Stomach (tissue), 19 donors: ENCODE data around the gene CREB3L1. TPM values are rescaled to one million over a fixed set of nuclear protein-coding genes. Genes with fewer than 3 reads are reported as not detected.

ENCODE experiments used
- DNase-seq, 2 donors: peaks; one replicate each; pipeline versions ENCODE4 v3.0.0 to v3.0.0-alpha.2; 2013 to 2019
- H3K27ac ChIP-seq, 5 donors: fragments of 200-600 bp in 4 of 5; sonication (generic) in 4 of 5; one replicate each; pipeline ENCODE4 v1.5.1; 2013 to 2019; ENCODE audit warnings: mild to moderate bottlenecking in 1 of 5, moderate library complexity in 1 of 5
- H3K27me3 ChIP-seq, 3 donors: fragments of 200-600 bp; sonication (generic); one replicate each; pipeline ENCODE4 v1.5.1; 2017 to 2019; ENCODE audit warnings: mixed run types in 1 of 3
- H3K36me3 ChIP-seq, 4 donors: fragments of 200-600 bp; sonication (generic); 1 replicate in 3 of 4; 2 replicates in 1 of 4; pipeline ENCODE4 v1.5.1; 2016 to 2019
- H3K4me1 ChIP-seq, 4 donors: fragments of 200-600 bp; sonication (generic); one replicate each; pipeline ENCODE4 v1.5.1; 2016 to 2019
- H3K4me3 ChIP-seq, 4 donors: fragments of 200-600 bp; sonication (generic) in 3 of 4; one replicate each; pipeline ENCODE4 v1.5.1; 2016 to 2019; ENCODE audit warnings: mild to moderate bottlenecking in 1 of 4
- H3K9me3 ChIP-seq, 4 donors: fragments of 200-600 bp; sonication (generic); one replicate each; pipeline ENCODE4 v1.5.1; 2016 to 2019
- EP300 ChIP-seq: sonication (generic); formaldehyde crosslinking; IDR thresholded peaks from one replicate; pipeline ENCODE4 v1.6.1; 2017; ENCODE audit warnings: antibody characterized with exemption
- POLR2A ChIP-seq, 4 donors: fragments of 450-650 bp; IDR thresholded peaks; one replicate each; pipeline ENCODE4 v1.6.1; 2016; ENCODE audit warnings: antibody characterized with exemption in 4 of 4, control low read depth in 2 of 4, mild to moderate bottlenecking in 1 of 4, moderate library complexity in 1 of 4
- POLR2AphosphoS5 ChIP-seq, 3 donors: sonication (generic); formaldehyde crosslinking; IDR thresholded peaks; one replicate each; pipeline ENCODE4 v1.6.1; 2016; ENCODE audit warnings: antibody characterized with exemption in 3 of 3
- WGBS, 5 donors: extraction: QIAGEN DNeasy Blood & Tissue Kit in 3 of 5; methylation state at CpG; one replicate each; pipeline versions ENCODE4 v1.1.5 to v1.1.7; 2013 to 2018; 5-methylcytosine and 5-hydroxymethylcytosine counted together
- intact Hi-C: fragments of 100-400 bp; cut with DNase I; formaldehyde crosslinking; loops from one replicate; pipeline ENCODE4 v1.15.1; 2023; ENCODE audit warnings: low total_unique reads
- long read RNA-seq, 10 donors: transcript quantifications; one replicate each; lab custom pipeline, GENCODE V29; 2026
- polyA plus RNA-seq, 3 donors: library from polyadenylated mRNA; stranded (reverse); fragments of 200-250 nt; gene quantifications; one replicate each; pipeline ENCODE4 v1.2.3, GENCODE V29; 2013
- total RNA-seq, 5 donors: library from RNA; depleted of rRNA; stranded (reverse); fragments of >200 nt; gene quantifications; one replicate each; pipeline versions ENCODE4 v1.1.0 to v1.2.3, GENCODE V29; 2014 to 2016
- TF ChIP-seq, protein P1 (sequence below), 7 experiments: fragments of 450-650 bp in 4 of 7; fragments of 200-600 bp in 3 of 7; sonication (generic) in 3 of 7; IDR thresholded peaks; one replicate each; pipeline ENCODE4 v1.5.1; 2016 to 2019; ENCODE audit warnings: antibody characterized with exemption in 7 of 7, control low read depth in 2 of 7, mild to moderate bottlenecking in 1 of 7
- donor health status: healthy with polysubstance abuse.
- donor health status: Bipolar disorder and iron deficiency.
- donor health status: healthy.

CREB3L1 gene
- total RNA-seq (100 to 1,000 TPM in 1 of 5 donors, 10 to 100 TPM in 4; 21.0 to 125 (median 54.2) TPM), polyA plus RNA-seq (10 to 100 TPM; 39.4 to 59.3 (median 40.8) TPM)
- long read RNA-seq, donor 1, transcript CREB3L1-206 (12 exons, 2,687 nt) = major isoform, 11 of 32 reads
- long read RNA-seq, donor 1, partial matches to known transcripts = 21 of 32 reads
- long read RNA-seq, donor 1, other reads (novel, unspliced or antisense) = 0 of 32 reads
- long read RNA-seq, donor 2, transcript CREB3L1-206 (12 exons, 2,687 nt) = major isoform, 17 of 28 reads
- long read RNA-seq, donor 2, partial matches to known transcripts = 11 of 28 reads
- long read RNA-seq, donor 2, other reads (novel, unspliced or antisense) = 0 of 28 reads
- long read RNA-seq, donor 3, transcript CREB3L1-206 (12 exons, 2,687 nt) = major isoform, 10 of 31 reads
- long read RNA-seq, donor 3, partial matches to known transcripts = 20 of 31 reads
- long read RNA-seq, donor 3, other reads (novel, unspliced or antisense) = 0 of 31 reads
- long read RNA-seq, donor 4, partial matches to known transcripts = 0 of 2 reads
- long read RNA-seq, donor 4, other reads (novel, unspliced or antisense) = 0 of 2 reads
- long read RNA-seq, donor 5, transcript CREB3L1-206 (12 exons, 2,687 nt) = major isoform, 18 of 91 reads
- long read RNA-seq, donor 5, partial matches to known transcripts = 70 of 91 reads
- long read RNA-seq, donor 5, other reads (novel, unspliced or antisense) = 0 of 91 reads
- long read RNA-seq, donor 6, transcript CREB3L1-206 (12 exons, 2,687 nt) = major isoform, 48 of 72 reads
- long read RNA-seq, donor 6, transcript CREB3L1-205 (4 exons, 1,817 nt) = minor isoform, 6 of 72 reads
- long read RNA-seq, donor 6, partial matches to known transcripts = 18 of 72 reads
- long read RNA-seq, donor 6, other reads (novel, unspliced or antisense) = 0 of 72 reads
- long read RNA-seq, donor 7, transcript CREB3L1-206 (12 exons, 2,687 nt) = major isoform, 18 of 72 reads
- long read RNA-seq, donor 7, partial matches to known transcripts = 54 of 72 reads
- long read RNA-seq, donor 7, other reads (novel, unspliced or antisense) = 0 of 72 reads
- long read RNA-seq, donor 8, transcript CREB3L1-206 (12 exons, 2,687 nt) = major isoform, 12 of 52 reads
- long read RNA-seq, donor 8, partial matches to known transcripts = 36 of 52 reads
- long read RNA-seq, donor 8, other reads (novel, unspliced or antisense) = 0 of 52 reads
- long read RNA-seq, donor 9, transcript CREB3L1-206 (12 exons, 2,687 nt) = major isoform, 11 of 30 reads
- long read RNA-seq, donor 9, partial matches to known transcripts = 17 of 30 reads
- long read RNA-seq, donor 9, other reads (novel, unspliced or antisense) = 0 of 30 reads
- long read RNA-seq, donor 10 = 0 reads

- peaks cover 55 to 96% (median 84%) of the 10 kb centered on the region in 4 donors for H3K4me1 ChIP-seq
- intact Hi-C loops = no loop called here
- H3K4me3 ChIP-seq = peak within 1 kb of the TSS; percentile 60 to 75 (median 68)
- H3K36me3 ChIP-seq = no peaks in the 10 kb centered on the region
- WGBS, 5 donors = 1% methylated on average over 23 to 61 of the region's 61 CpGs
- TF ChIP-seq EP300 (no peak), POLR2A (IDR thresholded peaks at IDR 0.05) (peak in 1 of 4 donors; percentile 76), POLR2AphosphoS5 (IDR thresholded peaks at IDR 0.05) (peak in 2 of 3 donors; percentile 86 to 90)
- TF ChIP-seq, protein P1, sequence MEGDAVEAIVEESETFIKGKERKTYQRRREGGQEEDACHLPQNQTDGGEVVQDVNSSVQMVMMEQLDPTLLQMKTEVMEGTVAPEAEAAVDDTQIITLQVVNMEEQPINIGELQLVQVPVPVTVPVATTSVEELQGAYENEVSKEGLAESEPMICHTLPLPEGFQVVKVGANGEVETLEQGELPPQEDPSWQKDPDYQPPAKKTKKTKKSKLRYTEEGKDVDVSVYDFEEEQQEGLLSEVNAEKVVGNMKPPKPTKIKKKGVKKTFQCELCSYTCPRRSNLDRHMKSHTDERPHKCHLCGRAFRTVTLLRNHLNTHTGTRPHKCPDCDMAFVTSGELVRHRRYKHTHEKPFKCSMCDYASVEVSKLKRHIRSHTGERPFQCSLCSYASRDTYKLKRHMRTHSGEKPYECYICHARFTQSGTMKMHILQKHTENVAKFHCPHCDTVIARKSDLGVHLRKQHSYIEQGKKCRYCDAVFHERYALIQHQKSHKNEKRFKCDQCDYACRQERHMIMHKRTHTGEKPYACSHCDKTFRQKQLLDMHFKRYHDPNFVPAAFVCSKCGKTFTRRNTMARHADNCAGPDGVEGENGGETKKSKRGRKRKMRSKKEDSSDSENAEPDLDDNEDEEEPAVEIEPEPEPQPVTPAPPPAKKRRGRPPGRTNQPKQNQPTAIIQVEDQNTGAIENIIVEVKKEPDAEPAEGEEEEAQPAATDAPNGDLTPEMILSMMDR (IDR thresholded peaks at IDR 0.05) = no peak
- H3K27me3 ChIP-seq = peaks cover 0 to 52% (median 13%) of the 10 kb centered on the region in 3 donors
- no peaks in the 10 kb centered on the region for H3K9me3 ChIP-seq
- peak; percentile 74 to 91 for DNase-seq
- peak within 1 kb of the TSS; percentile 88 to 93 (median 91) for H3K27ac ChIP-seq
Observed at GRCh38 chr11:46277622-46278386, at the start of gene CREB3L1. CREB3L1 (plus strand) TSS chr11:46277662; CDS start chr11:46278112, 450 bp downstream.

DNA sequence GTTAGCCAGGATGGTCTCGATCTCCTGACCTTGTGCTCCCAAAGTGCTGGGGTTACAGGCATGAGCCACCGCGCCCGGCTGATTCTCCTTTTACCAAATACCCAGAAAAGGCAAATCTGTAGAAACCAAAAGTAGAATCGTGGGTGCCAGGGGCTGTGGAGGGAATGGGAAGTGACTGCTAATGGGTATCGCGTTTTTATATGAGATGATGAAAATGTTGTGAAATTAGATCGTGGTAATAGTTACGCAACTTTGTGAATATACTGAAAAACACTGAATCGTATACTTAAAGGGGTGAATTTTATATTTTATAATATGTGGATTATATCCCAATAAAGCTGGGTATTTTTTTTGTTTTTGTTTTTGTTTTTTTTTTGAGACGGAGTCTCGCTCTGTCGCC is 48.2 kb upstream of the CREB3L1 start:
- no peak for TF ChIP-seq POLR2AphosphoS5 (IDR thresholded peaks at IDR 0.05)
- TF ChIP-seq, protein P1 (IDR thresholded peaks at IDR 0.05) = no peak
- no peak for TF ChIP-seq POLR2A (IDR thresholded peaks at IDR 0.05)
- TF ChIP-seq EP300 = no peak
- peaks cover 0 to 3% (median 0%) of the 10 kb centered on the region in 4 donors for H3K9me3 ChIP-seq
- DNase-seq = no peak
- no peaks in the 10 kb centered on the region for H3K4me1 ChIP-seq
- H3K27me3 ChIP-seq = peaks cover 0 to 6% (median 0%) of the 10 kb centered on the region in 3 donors
- H3K4me3 ChIP-seq = no peak overlapping the region
- intact Hi-C loops = no loop called here
- no peak overlapping the region for H3K27ac ChIP-seq
- WGBS, 5 donors = 87 to 92% (median 90%) methylated on average over 13 of the region's 13 CpGs
- H3K36me3 ChIP-seq = no peaks in the 10 kb centered on the region

- intact Hi-C loops = no loop called here
- Histone ChIP-seq H3K4me1 (peaks cover 24 to 27% (median 25%) of the 10 kb centered on the region in 4 donors), H3K4me3 (no peak overlapping the region), H3K27ac (no peak overlapping the region), H3K36me3 (no peaks in the 10 kb centered on the region), H3K9me3 (peaks cover 0 to 3% (median 0%) of the 10 kb centered on the region in 4 donors), H3K27me3 (peaks cover 0 to 22% (median 0%) of the 10 kb centered on the region in 3 donors)
- 61 to 70% (median 65%) methylated on average over 11 to 12 of the region's 12 CpGs for WGBS, 5 donors
- DNase-seq = no peak
- TF ChIP-seq, protein P1 (IDR thresholded peaks at IDR 0.05) = no peak
- TF ChIP-seq POLR2A (IDR thresholded peaks at IDR 0.05) (no peak), EP300 (no peak), POLR2AphosphoS5 (IDR thresholded peaks at IDR 0.05) (no peak)
Observed at GRCh38 chr11:46234311-46234710, 43.2 kb upstream of the CREB3L1 start.
